ENCODE measurements around the gene TESK2. TPM values are rescaled to one million over a fixed set of nuclear protein-coding genes. Genes with fewer than 3 reads are reported as not detected.
"Not testable (repeated sequence)": the region's sequence is repeated elsewhere in the genome, so short reads cannot be mapped to it uniquely, and the experiment has no call there.

TESK2 gene
- polyA plus RNA-seq, 4 donors = 6.2 to 7.5 (median 6.9) TPM

- DNase-seq (ENCODE audit: low read depth in 4 of 4, low spot score in 3 of 4) = no peak
Observed at GRCh38 chr1:45423906-45424678, 66.9 kb downstream of the TESK2 start.

DNA sequence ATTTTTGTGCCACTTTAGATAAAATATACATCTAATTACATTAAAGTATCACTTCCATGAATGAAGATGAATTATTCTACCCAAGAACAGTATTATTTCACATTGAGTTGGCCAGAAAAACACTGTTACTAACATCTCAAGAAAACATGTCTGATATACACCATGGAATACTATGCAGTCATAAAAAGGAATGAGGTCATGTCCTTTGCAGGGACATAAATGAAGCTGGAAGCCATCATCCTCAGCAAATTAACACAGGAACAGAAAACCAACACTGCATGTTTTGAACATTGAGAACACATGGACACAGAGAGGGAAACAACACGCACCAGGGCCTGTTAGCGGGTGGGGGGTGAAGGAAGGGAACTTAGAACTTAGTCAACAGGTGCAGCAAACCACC, 69.0 kb downstream of the TESK2 start:
- DNase-seq (ENCODE audit: low read depth in 4 of 4, low spot score in 3 of 4) = no peak

GRCh38 chr1:45414746-45415145, 76.2 kb downstream of the TESK2 start:
- DNase-seq (ENCODE audit: low read depth in 4 of 4, low spot score in 3 of 4) = no peak

DNA sequence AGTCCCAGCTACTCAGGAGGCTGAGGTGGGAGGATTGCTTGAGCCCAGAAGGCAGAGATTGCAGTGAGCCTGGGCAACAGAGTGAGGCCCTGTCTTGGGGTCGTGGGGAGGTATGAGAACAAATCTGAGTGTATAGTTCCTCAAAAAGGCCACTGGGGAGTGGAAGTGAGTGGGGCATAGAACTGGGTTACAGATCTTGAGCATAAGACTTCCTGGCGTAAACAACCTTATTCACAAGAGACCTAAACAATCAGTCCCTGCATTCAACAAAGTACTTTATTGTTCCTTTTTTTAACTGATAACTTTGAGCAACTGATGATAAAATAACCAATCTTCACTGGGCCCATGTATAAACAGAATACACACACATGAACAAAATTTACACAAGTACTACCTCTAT, 78.1 kb downstream of the TESK2 start:
- DNase-seq (ENCODE audit: low read depth in 4 of 4, low spot score in 3 of 4) = no peak

DNA sequence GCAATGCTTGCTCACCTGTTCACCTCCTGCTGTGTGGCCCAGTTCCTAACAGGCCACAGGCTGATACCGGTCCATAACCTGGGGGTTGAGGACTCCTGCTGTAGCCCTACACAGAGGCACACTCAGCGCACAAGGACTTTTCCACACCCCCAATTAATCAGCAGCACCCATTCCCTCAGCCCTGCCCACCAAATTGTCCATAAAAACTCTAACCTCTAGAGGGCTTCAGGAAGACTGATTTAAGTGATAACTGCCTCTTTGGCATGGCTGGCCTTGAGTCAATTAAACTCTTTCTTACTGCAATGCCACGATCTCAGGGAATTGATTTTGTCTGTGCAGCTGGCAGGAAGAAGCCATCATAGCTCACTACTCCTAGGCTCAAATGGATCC, 79.5 kb downstream of the TESK2 start:
- no peak for DNase-seq (ENCODE audit: low read depth in 4 of 4, low spot score in 3 of 4)

DNA sequence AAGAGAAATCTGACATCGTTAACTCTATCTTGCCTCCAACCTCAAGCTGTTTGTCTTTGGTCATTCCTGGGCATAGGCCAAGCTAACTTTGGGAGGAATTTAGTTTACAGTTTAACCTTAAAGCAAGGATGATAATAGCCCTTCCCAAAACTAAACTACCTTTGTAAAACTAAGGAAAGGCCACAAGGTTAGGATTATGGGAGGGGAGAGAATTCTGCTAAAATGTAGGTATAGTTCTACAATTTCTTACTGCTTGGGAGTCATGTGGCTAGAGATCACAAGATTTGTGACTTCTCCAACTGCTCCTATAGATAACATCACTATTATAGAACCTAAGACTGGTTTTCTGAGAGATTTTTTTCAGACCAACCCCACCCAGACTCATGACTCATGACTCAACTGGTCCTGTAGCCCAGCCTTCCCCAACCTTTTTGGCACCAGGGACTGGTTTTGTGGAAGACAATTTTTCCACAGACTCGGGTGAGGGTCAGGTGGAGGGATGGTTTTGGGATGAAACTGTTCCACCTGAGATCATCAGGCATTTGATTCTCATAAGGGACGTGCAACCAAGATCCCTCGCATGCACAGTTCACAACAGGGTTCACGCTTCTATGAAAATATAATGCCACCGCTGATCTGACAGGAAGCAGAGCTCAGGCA, 80.0 kb downstream of the TESK2 start:
- DNase-seq (ENCODE audit: low read depth in 4 of 4, low spot score in 3 of 4) = no peak

- no peak for DNase-seq (ENCODE audit: low read depth in 4 of 4, low spot score in 3 of 4)
Observed at GRCh38 chr1:45409276-45409675, 81.7 kb downstream of the TESK2 start.

DNA sequence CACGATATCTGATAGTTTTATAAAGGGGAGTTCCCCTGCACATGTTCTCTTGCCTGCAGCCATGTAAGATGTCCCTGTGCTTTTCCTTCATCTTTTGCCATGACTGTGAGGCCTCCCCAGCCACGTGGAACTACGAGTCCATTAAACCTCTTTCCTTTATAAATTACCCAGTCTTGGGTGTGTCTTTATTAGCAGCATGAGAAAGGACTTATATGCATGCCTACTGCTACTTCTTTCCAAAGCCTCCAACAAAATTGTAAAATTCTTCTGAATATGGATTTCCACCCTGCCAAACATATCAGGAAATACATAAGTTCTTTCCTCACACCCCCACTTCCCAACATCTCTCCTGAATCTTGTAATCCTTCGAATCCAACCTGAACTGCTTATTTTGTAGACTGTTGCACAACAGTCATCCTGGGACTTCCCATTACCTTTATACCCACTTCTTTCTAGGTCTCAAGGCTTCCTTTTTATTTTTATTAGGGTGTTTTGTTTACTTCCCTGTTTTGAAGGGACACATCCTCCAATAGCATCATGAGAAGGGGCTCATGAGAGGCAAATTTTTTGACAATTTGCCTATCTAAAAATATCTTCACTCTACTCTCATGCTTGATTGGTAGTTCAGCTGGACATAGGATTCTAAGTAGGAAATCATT, 83.2 kb downstream of the TESK2 start:
- no peak for DNase-seq (ENCODE audit: low read depth in 4 of 4, low spot score in 3 of 4)

GRCh38 chr1:45405636-45406035, 85.3 kb downstream of the TESK2 start:
- DNase-seq (ENCODE audit: low read depth in 4 of 4, low spot score in 3 of 4) = no peak

DNA sequence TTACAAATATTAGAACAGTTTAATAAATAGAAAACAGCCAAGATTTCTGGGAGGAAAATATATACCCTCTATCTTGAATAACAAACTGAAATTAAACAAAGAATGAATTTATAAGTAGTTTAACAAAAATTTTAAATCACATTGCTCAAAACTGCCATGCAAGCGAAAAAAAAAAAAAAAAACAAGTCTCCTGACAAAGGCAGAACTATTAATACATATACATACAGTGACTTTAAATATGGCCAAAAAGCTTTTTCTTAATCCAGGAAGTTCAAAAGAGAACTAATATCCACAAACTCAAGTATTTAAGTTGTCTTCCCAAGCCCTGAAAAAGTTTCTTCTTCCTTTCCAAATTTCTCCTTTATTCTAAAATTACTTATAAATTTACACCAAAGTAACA, 87.2 kb downstream of the TESK2 start:
- DNase-seq (ENCODE audit: low read depth in 4 of 4, low spot score in 3 of 4) = no peak

- DNase-seq (ENCODE audit: low read depth in 4 of 4, low spot score in 3 of 4) = no peak
Observed at GRCh38 chr1:45403298-45403697, 87.7 kb downstream of the TESK2 start.

- DNase-seq (ENCODE audit: low read depth in 4 of 4, low spot score in 3 of 4) = no peak
Observed at GRCh38 chr1:45401524-45401923, 89.4 kb downstream of the TESK2 start.

DNA sequence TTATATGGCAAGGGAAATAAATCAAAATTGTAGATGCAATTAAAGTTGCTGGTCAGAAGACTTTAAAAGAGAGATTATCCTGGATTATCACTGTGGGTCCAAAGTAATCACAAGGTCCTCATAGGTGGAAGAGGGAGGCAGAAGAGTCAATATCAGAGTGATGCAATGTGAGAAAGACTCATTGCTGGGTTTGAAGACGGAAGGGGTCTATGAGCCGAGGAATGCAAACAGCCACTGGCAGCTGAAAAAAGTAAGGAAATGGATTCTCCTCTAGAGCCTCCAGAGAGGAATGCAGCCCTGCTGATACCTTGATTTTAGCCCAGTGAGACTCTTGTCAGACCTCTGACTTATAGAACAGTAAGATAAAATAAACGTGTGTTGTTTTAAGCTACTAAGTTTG, 90.9 kb downstream of the TESK2 start:
- no peak for DNase-seq (ENCODE audit: low read depth in 4 of 4, low spot score in 3 of 4)

DNA sequence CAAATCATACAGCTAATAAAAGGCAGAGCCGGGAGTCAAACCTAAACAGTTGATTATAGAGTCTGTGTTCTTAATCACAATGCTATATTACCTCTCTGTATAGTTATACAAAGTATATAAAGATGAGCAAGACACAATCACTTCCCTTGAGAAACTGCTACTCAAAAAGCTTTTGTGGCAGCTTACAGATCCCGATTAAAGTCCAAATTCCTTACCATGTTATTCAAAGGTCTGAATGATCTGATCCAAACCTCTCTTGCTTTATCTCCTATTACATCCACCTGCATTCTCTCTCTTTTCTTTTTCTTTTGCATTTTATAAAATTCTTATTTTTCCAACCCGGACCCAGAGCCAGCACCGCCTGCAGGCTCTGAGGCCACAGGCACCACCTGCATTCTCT, 93.7 kb downstream of the TESK2 start:
- DNase-seq (ENCODE audit: low read depth in 4 of 4, low spot score in 3 of 4) = no peak

DNA sequence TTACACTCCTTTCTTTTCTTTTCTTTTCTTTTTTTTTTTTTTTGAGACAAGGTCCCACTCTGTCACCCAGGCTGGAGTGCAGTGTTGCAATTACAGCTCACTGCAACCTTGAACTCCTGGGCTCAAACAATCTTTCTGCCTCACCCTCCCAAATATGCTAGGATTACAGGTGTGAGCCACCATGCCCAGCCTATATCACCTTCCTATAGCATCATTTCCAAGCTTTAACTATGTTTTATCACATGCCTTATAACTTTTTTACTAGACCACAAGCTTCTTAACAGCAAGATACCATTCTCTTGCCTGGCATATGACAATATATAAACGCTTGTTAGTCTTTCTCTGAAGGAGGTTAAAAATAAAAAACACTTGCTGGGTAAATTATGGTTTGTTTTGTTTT, 95.4 kb downstream of the TESK2 start:
- DNase-seq (ENCODE audit: low read depth in 4 of 4, low spot score in 3 of 4) = no peak

DNA sequence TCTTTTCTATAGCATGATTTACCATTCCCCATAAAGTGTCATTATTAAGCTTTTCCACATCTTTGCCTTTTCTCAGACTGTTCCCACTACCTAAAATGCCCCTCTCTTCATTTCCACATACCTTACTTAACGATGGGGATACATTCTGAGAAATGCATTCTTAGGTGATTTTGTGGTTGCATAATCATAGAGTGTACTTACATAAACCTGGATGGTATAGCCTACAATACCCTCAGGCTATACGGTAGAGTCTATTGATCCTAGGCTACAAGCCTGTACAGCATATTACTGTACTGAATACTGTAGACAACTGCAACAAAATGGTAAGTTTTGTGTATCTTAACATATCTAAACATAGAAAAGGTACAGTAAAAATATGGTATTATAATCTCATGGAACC, 95.9 kb downstream of the TESK2 start:
- no peak for DNase-seq (ENCODE audit: low read depth in 4 of 4, low spot score in 3 of 4)

DNA sequence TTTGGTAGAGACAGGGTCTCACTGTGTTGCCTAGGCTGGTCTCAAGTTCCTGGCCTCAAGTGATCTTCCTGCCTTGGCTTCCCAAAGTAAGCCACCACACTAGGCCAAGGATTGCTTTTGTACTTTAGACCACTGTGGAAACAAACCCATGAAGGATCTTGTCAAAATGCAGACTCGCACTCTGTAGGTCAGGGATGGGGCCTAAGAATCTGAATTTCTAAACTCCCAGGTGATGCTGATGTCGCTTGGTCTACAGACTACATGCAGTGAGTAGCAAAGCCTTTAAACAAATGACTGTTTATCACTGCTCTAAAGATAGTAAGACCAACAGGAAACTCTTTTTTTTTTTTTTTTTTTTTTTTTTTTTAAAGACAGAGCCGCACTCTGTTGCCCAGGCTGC, 96.6 kb downstream of the TESK2 start:
- no peak for DNase-seq (ENCODE audit: low read depth in 4 of 4, low spot score in 3 of 4)

GRCh38 chr1:45393718-45394302, 97.2 kb downstream of the TESK2 start:
- no peak for DNase-seq (ENCODE audit: low read depth in 4 of 4, low spot score in 3 of 4)

DNA sequence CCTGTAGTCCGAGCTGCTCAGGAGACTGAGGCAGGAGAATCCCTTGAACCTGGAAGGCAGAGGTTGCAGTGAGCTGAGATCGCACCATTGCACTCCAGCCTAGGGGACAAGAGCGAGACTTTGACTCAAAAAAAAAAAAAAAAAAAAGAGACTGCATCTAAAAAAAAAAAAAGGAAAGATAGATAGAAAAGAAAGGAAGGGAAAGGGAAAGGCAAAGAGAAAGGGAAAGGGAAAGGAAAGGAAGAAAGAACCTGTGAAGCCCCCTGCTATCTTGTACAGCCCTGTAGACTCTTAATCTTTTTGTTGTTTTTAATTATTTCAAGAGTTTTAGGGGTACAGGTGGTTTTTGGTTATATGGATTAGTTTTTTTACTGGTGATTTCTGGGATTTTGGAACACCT, 104.7 kb downstream of the TESK2 start:
- no peak for DNase-seq (ENCODE audit: low read depth in 4 of 4, low spot score in 3 of 4)

DNA sequence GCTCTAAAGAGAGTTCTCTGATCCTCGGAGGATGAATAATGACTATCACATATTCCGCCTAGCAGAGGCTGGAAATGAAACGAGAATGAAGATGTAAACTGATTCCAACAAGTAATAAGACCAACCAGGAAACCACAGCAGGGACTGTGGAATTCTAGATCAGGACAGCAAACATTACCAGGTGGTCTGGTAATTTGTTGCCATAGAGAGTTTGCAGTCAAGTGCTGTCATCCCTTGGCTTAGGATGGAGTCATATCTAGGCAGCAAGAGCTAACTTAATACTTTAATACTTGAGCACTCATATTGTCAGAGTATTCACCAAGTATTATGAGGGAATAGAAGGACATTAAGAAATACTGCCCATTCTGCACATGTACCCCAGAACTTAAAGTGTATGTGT, 105.7 kb downstream of the TESK2 start:
- no peak for DNase-seq (ENCODE audit: low read depth in 4 of 4, low spot score in 3 of 4)

DNA sequence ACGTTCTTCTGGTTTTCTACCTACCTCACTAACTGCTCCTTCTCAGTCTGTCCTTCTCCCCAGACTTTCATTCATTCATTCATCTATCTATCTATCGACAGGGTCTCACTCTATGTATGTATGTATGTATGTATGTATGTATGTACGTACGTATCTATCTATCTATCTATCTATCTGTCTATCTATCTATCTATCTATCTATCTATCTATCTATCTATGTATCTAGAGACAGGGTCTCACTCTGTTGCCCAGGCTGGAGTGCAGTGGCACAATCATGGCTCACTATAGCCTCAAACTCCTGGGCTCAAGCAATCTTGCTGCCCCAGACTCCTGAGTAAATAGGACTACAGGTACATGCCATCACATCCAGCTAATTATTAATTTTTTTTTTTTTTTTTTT, 106.8 kb downstream of the TESK2 start:
- not testable (repeated sequence) for DNase-seq (ENCODE audit: low read depth in 4 of 4, low spot score in 3 of 4)

DNA sequence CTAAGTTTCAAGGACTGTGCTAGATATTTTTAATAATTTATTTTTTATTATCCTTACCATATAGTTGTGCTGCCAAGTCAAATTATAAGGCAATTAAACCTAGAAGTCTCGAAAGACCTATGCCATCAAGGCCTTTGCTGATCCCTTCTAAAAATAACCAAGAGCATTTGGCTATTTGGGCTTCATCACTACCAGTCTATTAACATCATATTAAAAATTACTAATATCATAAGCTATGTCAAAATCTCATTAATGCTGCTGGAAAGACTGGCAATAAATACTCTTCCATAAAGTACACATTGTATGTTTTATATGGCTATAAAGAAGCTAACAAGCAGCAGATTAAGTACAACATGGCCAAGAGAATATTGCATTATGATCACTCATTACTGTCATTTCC, 107.8 kb downstream of the TESK2 start:
- DNase-seq (ENCODE audit: low read depth in 4 of 4, low spot score in 3 of 4) = no peak
